HG03060 (cell line): Measurements from ENCODE around the gene USP22.

ENCODE experiments used
- ATAC-seq: cut with Tn5 transposase; IDR thresholded peaks from one replicate; pipeline ENCODE4 v1.9.1; 2021; ENCODE audit warnings: low read depth, moderate number of reproducible peaks; ENCODE audit not compliant: unreplicated experiment

The USP22 gene

GRCh38 chr17:20965492-20965891, 77.3 kb downstream of the USP22 start:
- no peak for ATAC-seq

GRCh38 chr17:20961586-20961985, 81.2 kb downstream of the USP22 start:
- ATAC-seq, result no peak

GRCh38 chr17:20960871-20961270, 81.9 kb downstream of the USP22 start:
- ATAC-seq, result no peak

- no peak for ATAC-seq
Measured at GRCh38 chr17:20955427-20956323, 87.1 kb downstream of the USP22 start.

- no peak for ATAC-seq
Measured at GRCh38 chr17:20954794-20955193, 88.0 kb downstream of the USP22 start.

- no peak for ATAC-seq
Measured at GRCh38 chr17:20952183-20952582, 90.6 kb downstream of the USP22 start.
